K562 (cell line): ENCODE results near the gene SUB1.

Experiments used
- CBFA2T3 ChIP-seq: fragments of 450-650 bp; IDR thresholded peaks from 2 replicates; pipeline ENCODE4 v1.6.1; 2017
- CTCF ChIP-seq, 3 experiments: IDR thresholded peaks in 2 of 3; conservative IDR thresholded peaks in 1 of 3; 2 replicates each; pipeline ENCODE4 v1.5.1; 2011 to 2012; ENCODE audit warnings: low read length in 3 of 3, mild to moderate bottlenecking in 3 of 3, control low read depth in 2 of 3, improper control_type of control experiment in 1 of 3, inconsistent platforms in 1 of 3, low read depth in 1 of 3, mixed read lengths in 1 of 3, moderate library complexity in 1 of 3; ENCODE audit not compliant: insufficient read depth in 2 of 3
- EP300 ChIP-seq: IDR thresholded peaks from 2 replicates; pipeline ENCODE4 v1.6.1; 2012; ENCODE audit warnings: low read length, improper control_type of control experiment
- FIP1L1 ChIP-seq: fragments of 200-400 bp; formaldehyde crosslinking; IDR thresholded peaks from 2 replicates; pipeline ENCODE4 v1.6.1; 2018; ENCODE audit warnings: mild to moderate bottlenecking, low read depth, low read length; ENCODE audit not compliant: poor library complexity, severe bottlenecking
- FOXM1 ChIP-seq, 2 experiments: fragments of 450-650 bp in 1 of 2; sonication (generic) in 1 of 2; formaldehyde crosslinking in 1 of 2; IDR thresholded peaks; 2 replicates each; pipeline versions ENCODE4 v1.6.1 to v1.9.0; 2017 to 2022; ENCODE audit warnings: low read depth in 2 of 2, mild to moderate bottlenecking in 2 of 2, missing genetic modification reagents in 1 of 2, moderate library complexity in 1 of 2
- GATA2 ChIP-seq: sonication (generic); formaldehyde crosslinking; IDR thresholded peaks from 2 replicates; pipeline ENCODE4 v1.4.0; 2020; ENCODE audit warnings: mild to moderate bottlenecking, missing genetic modification reagents
- JUND ChIP-seq, 2 experiments: IDR thresholded peaks; 2 replicates in 1 of 2; 3 replicates in 1 of 2; pipeline ENCODE4 v1.6.1; 2011; ENCODE audit warnings: borderline replicate concordance in 2 of 2, low read depth in 2 of 2, low read length in 2 of 2, improper control_type of control experiment in 1 of 2, missing biosample characterization in 1 of 2, missing genetic modification characterization in 1 of 2, missing genetic modification reagents in 1 of 2
- SOX6 ChIP-seq: fragments of 450-650 bp; IDR thresholded peaks from 2 replicates; pipeline ENCODE4 v1.6.1; 2014; ENCODE audit warnings: mild to moderate bottlenecking
- TCF7 ChIP-seq: sonication (generic); IDR thresholded peaks from 2 replicates; pipeline ENCODE4 v1.6.1; 2016; ENCODE audit warnings: antibody characterized with exemption, borderline replicate concordance
- ZBTB40 ChIP-seq, 2 experiments: fragments of 450-650 bp in 1 of 2; sonication (generic) in 1 of 2; formaldehyde crosslinking in 1 of 2; IDR thresholded peaks; 2 replicates each; pipeline versions ENCODE4 v1.7.1 to v1.9.0; 2016 to 2022; ENCODE audit warnings: inconsistent platforms in 1 of 2, mild to moderate bottlenecking in 1 of 2, missing genetic modification reagents in 1 of 2
- ZNF668 ChIP-seq: fragments of 250-450 bp; sonication (Bioruptor Pico); IDR thresholded peaks from 2 replicates; pipeline ENCODE4 v1.8.0; 2022; ENCODE audit warnings: mild to moderate bottlenecking, inconsistent platforms
- TF ChIP-seq, protein P1 (sequence below): fragments of 450-650 bp; formaldehyde crosslinking; IDR thresholded peaks from 2 replicates; pipeline ENCODE4 v1.4.0; 2020; ENCODE audit warnings: mild to moderate bottlenecking

DNA sequence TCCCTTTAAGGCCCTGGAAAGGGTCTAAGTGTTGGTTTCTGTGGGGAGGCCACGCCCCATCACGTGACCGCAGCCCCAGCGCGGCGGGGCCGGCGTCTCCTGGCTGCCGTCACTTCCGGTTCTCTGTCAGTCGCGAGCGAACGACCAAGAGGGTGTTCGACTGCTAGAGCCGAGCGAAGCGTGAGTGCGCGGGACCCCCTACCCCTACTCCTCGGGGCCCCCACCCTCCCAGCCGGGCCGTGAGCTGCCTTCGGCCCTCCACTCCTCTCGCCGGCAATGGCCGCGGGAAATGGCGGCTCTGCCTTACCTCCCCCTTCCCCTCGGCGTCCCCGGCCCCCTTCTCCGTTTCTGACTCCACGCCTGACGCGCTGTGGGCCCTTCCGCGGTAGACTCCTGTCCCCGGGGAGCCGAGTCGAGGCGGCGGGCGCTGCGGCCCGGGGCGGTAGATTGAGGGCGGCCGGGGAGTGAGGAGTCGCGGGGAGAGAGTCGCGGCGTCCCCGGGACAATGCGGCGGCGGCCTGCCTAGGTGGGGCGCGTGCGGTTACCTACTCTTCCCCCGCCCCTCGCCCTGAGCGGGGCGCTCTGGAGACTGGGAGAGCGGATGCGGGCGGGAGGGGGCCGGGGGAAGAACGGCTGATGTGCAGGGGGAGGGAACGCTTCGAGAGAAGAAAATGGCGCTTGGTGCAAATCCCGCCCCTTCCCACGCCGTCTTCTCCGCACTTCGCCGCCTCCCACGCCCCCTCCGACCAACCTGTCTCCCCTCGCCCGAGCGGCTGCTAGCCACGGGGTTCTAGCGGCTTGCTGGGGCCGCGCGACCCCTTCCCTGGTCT lies at the start of gene SUB1:
- TF ChIP-seq CTCF (IDR thresholded peaks at IDR 0.05 in 2 of 3, conservative IDR thresholded peaks at IDR 0.05 in 1 of 3; ENCODE audit: insufficient read depth in 2 of 3, low read depth in 1 of 3, low read length in 3 of 3) (peak in 2 of 3 experiments; percentile 26 to 31; a peak in 3 of 6 replicates), EP300 (no peak), SOX6 (peak; percentile 27; the same call in 1 of the 2 replicates), JUND (IDR thresholded peaks at IDR 0.05; ENCODE audit: borderline replicate concordance, low read depth, low read length) (peak; percentile 78), JUND (tag; IDR thresholded peaks at IDR 0.05; ENCODE audit: borderline replicate concordance, low read depth, low read length) (peak; percentile 43; the same call in 1 of the 3 replicates), FOXM1 (IDR thresholded peaks at IDR 0.05; ENCODE audit: low read depth) (no peak), FOXM1 (CRISPR knock-in tag; IDR thresholded peaks at IDR 0.05; ENCODE audit: low read depth) (peak; percentile 77), GATA2 (CRISPR knock-in tag) (no peak), ZBTB40 (IDR thresholded peaks at IDR 0.05) (peak; percentile 85), ZBTB40 (CRISPR knock-in tag; IDR thresholded peaks at IDR 0.05) (no peak), CBFA2T3 (no peak), FIP1L1 (peak; percentile 78), TCF7 (no peak), ZNF668 (CRISPR knock-in tag) (no peak)
- TF ChIP-seq, protein P1, sequence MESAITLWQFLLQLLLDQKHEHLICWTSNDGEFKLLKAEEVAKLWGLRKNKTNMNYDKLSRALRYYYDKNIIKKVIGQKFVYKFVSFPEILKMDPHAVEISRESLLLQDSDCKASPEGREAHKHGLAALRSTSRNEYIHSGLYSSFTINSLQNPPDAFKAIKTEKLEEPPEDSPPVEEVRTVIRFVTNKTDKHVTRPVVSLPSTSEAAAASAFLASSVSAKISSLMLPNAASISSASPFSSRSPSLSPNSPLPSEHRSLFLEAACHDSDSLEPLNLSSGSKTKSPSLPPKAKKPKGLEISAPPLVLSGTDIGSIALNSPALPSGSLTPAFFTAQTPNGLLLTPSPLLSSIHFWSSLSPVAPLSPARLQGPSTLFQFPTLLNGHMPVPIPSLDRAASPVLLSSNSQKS = no peak
